Activated CD8-positive, alpha-beta memory T cell treated with anti-CD3 and anti-CD28 coated beads, Interleukin-2, amount 10 ng/mL, durations not matched to agents 7 days and 5 days (primary cell): ENCODE results near the gene ABR. TPM values are rescaled to one million over a fixed set of nuclear protein-coding genes. Genes with fewer than 3 reads are reported as not detected.
"Not testable (repeated sequence)": the region's sequence is repeated elsewhere in the genome, so short reads cannot be mapped to it uniquely, and the experiment has no call there.

ENCODE experiments used
- ATAC-seq: fragments of 150-1000 bp; cut with Tn5 transposase; one replicate; pipeline ENCODE4 v1.10.0; 2021; ENCODE audit warnings: moderate library complexity
- CTCF ChIA-PET: fragments of 350-600 bp; sonication (Branson Sonifier 250); formaldehyde crosslinking; loops from one replicate; lab custom pipeline; 2021; ENCODE audit warnings: antibody characterized with exemption; lab: Charles Lee
- DNase-seq: peaks from one replicate; pipeline ENCODE4 v3.0.0-alpha.2; 2020
- H3K27ac Mint-ChIP-seq: one replicate; pipeline ENCODE4 v1.8.0; 2021; ENCODE audit warnings: mild to moderate bottlenecking, mixed read lengths
- H3K27me3 Mint-ChIP-seq: one replicate; pipeline ENCODE4 v1.8.0; 2021; ENCODE audit warnings: mixed read lengths
- H3K36me3 Mint-ChIP-seq: one replicate; pipeline ENCODE4 v1.8.0; 2021; ENCODE audit warnings: mild to moderate bottlenecking, mixed read lengths
- H3K4me1 Mint-ChIP-seq: one replicate; pipeline ENCODE4 v1.8.0; 2021; ENCODE audit warnings: mixed read lengths
- H3K4me3 Mint-ChIP-seq: one replicate; pipeline ENCODE4 v1.8.0; 2021; ENCODE audit warnings: mild to moderate bottlenecking, moderate library complexity, mixed read lengths
- H3K9me3 Mint-ChIP-seq: one replicate; pipeline ENCODE4 v1.8.0; 2022; ENCODE audit warnings: low read depth, mixed read lengths
- total RNA-seq, 2 experiments: library from RNA; stranded (reverse); gene quantifications; one replicate each; pipeline ENCODE4 v1.2.3, GENCODE V29; 2021

Gene ABR
- total RNA-seq, 2 experiments from 2014 or later, result 83.2 to 145 TPM

DNA sequence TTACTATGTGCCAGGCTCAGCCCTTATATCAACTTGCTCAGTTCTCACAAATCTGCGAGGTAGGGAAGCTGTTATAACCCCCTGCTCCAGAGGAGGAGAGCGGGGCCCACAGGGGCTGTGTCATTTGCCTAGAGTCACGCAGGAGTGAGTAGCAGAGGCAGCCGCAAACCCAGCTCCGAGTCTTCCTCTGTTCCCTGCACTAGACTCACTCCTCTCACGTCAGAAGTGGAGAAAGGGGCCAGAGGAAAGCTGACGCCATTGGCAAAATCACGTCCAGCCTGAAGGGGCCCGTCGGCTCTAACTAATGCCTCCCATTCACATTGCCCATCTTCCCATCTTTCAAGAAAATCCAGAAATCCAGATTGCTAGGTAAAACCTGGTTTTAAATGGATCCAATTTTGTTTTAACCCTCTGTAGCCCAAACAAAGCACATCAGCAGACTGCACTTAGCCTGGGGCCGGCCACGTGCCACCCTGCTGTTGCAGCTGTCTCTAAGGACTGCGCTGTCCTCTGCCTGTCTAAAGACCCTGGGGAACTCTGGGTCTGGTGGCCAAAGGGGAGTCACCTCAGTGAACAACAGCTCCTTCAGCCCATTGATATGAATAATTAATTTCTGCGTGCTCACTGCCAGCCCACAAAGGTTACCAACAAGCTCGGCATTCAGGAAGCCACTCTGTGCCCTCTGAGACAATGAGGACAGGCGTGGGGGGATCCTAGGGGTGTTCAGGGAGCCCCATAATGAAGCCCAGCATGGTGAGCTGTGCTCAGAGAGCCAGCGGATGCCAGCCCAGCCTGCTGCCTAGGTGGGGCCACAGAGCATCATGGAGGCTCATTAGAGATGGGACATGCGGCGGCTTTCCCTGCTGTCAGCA lies 36.7 kb upstream of the ABR start:
- H3K9me3 Mint-ChIP-seq, result no peaks in the 10 kb centered on the region
- CTCF ChIA-PET, result interaction anchor here (0.6 to 1.5 kb wide), 4 partner anchors 13 to 218 kb away, joined by 3 to 4 read pairs (median 3); no protein-coding TSS in a partner anchor
- no peak overlapping the region for H3K4me3 Mint-ChIP-seq
- H3K36me3 Mint-ChIP-seq, result no peaks in the 10 kb centered on the region
- H3K27ac Mint-ChIP-seq, result no peak overlapping the region
- no peak for DNase-seq
- H3K27me3 Mint-ChIP-seq, result peaks cover 5% of the 10 kb centered on the region
- ATAC-seq, result no peak
- H3K4me1 Mint-ChIP-seq, result no peaks in the 10 kb centered on the region

DNA sequence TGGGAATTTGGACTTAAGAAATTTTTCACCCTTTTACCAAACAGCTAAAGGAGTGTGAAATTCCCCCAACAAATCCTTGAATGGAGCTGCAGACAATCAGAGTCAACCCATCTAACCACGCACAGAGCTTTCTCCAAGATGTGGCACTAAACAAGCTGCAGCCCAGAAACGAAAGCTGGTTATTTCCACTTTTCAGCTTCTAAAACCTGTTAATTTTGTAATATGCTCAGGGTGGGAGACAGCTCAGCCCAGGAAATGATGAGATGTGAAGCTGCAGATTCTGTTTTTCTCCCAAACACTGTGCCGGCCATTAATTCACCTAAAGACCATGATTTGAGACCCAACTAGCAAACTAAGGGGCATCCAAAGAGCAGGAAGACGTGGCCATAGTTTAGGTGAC lies 33.2 kb upstream of the ABR start:
- Mint-ChIP-seq H3K4me1 (no peaks in the 10 kb centered on the region), H3K27ac (no peak overlapping the region), H3K9me3 (no peaks in the 10 kb centered on the region), H3K27me3 (peaks cover 18% of the 10 kb centered on the region), H3K4me3 (no peak overlapping the region), H3K36me3 (no peaks in the 10 kb centered on the region)
- no peak for DNase-seq
- ATAC-seq, result no peak
- CTCF ChIA-PET, result no interaction called here

- no peaks in the 10 kb centered on the region for H3K36me3 Mint-ChIP-seq
- H3K9me3 Mint-ChIP-seq, result no peaks in the 10 kb centered on the region
- peaks cover 4% of the 10 kb centered on the region for H3K4me1 Mint-ChIP-seq
- CTCF ChIA-PET, result interaction anchor here (1.2 kb wide), 1 partner anchor 14 kb away, joined by 3 read pairs; no protein-coding TSS in a partner anchor
- H3K4me3 Mint-ChIP-seq, result no peak overlapping the region
- no peak for DNase-seq
- no peak for ATAC-seq
- H3K27me3 Mint-ChIP-seq, result peaks cover 18% of the 10 kb centered on the region
- no peak overlapping the region for H3K27ac Mint-ChIP-seq
These were observed 31.5 kb upstream of the ABR start for GRCh38 chr17:1211287-1211686.

- H3K27ac Mint-ChIP-seq, result no peak overlapping the region
- ATAC-seq (no peak), DNase-seq (no peak)
These were observed 29.2 kb upstream of the ABR start for GRCh38 chr17:1208966-1209365.

DNA sequence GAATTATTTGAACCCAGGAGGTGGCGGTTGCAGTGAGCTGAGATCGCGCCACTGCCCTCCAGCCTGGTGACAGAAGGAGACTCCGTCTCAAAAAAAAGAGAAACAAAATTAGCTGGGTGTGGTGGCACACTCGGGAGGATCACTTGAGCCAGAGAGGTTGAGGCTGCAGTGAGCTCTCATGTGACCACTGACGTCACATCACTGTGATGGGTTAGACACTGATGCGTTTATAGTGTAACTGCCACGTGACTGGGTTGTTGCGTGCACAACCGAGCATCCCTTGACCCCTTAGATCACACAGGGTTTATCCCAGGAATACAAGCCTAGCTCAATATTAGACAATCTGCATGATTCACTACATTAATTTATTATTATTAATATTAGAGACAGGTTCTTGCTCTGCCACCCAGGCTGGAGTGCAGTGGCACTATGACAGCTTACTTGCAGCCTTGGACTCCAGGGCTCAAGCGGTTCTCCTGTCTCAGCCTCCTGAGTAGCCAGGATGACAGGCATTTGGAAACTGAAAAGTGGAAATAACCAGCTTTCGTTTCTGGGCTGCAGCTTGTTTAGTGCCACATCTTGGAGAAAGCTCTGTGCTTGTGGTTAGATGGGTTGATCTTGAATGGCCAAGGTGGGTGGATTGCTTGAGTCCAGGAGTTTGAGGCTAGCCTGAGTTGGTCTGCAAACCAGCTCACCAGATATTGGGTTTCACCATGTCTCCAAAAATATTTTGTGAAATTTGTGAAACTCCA lies 26.4 kb upstream of the ABR start:
- Mint-ChIP-seq H3K27me3 (peaks cover 10% of the 10 kb centered on the region), H3K27ac (no peak overlapping the region), H3K9me3 (no peaks in the 10 kb centered on the region), H3K4me3 (no peak overlapping the region), H3K36me3 (peaks cover 2% of the 10 kb centered on the region), H3K4me1 (peaks cover 27% of the 10 kb centered on the region)
- CTCF ChIA-PET, result interaction anchor here (0.6 to 1.4 kb wide), 4 partner anchors 17 to 51 kb away, joined by 3 to 4 read pairs (median 4); no protein-coding TSS in a partner anchor
- ATAC-seq (no peak), DNase-seq (no peak)

More at GRCh38 chr17:1208966-1209365, 29.2 kb upstream of the ABR start:
- CTCF ChIA-PET, result interaction anchor here (1.2 kb wide), 1 partner anchor 21 kb away, joined by 6 read pairs; no protein-coding TSS in a partner anchor
- H3K4me1 Mint-ChIP-seq, result peaks cover 9% of the 10 kb centered on the region
- H3K9me3 Mint-ChIP-seq, result no peaks in the 10 kb centered on the region
- H3K4me3 Mint-ChIP-seq, result no peak overlapping the region
- H3K36me3 Mint-ChIP-seq, result no peaks in the 10 kb centered on the region
- H3K27me3 Mint-ChIP-seq, result peaks cover 18% of the 10 kb centered on the region

- Mint-ChIP-seq H3K27me3 (peaks cover 4% of the 10 kb centered on the region), H3K27ac (no peak overlapping the region), H3K4me3 (peak overlapping the region; percentile 33), H3K36me3 (peaks cover 2% of the 10 kb centered on the region), H3K4me1 (peaks cover 47% of the 10 kb centered on the region), H3K9me3 (no peaks in the 10 kb centered on the region)
- CTCF ChIA-PET, result no interaction called here
- ATAC-seq (no peak), DNase-seq (no peak)
These were observed 24.1 kb upstream of the ABR start for GRCh38 chr17:1203967-1204291.

DNA sequence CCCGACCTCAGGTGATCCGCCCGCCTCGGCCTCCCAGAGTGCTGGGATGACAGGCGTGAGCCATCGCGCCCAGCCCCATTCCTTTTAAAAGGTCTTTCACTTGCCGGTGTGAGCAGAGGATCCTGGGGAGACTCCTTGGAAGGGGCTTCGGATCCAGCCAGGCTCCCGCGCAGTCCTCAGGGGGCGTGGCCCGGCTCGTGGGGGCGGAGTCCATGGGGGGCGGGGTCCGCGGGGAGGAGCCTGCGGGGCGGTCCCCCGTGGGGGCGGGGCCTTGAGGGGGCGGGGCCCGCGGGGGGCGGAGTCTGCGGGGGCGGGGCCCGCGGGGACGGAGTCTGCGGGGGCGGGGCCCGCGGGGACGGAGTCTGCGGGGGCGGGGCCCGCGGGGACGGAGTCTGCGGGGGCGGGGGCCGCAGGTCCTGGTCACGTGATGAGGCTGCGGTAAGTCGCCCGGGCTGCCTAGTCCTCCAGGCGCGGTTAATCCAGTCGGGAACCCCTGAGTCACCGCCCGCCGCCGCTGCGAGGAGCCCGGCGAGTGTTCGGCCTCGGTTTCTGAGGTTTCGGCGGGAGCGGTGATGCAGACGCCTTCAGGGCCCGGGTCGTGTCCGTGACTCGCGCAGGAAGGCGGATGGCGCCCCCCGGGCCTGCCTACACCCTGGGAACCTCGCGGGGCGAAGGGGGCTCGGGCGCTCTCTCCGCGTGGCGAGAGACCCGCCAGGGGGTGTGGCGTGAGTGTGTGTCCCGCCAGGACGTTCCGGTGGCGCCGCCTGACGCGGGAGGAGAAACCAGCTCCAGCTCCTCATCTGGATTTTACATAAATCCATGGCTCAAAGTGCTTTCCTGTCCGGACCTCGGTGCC lies 23.6 kb upstream of the ABR start:
- CTCF ChIA-PET, result interaction anchor here (7.3 kb wide), 1 partner anchor 18 kb away, joined by 110 read pairs; no protein-coding TSS in a partner anchor
- peak; percentile 11 for ATAC-seq
- no peak overlapping the region for H3K4me3 Mint-ChIP-seq

DNA sequence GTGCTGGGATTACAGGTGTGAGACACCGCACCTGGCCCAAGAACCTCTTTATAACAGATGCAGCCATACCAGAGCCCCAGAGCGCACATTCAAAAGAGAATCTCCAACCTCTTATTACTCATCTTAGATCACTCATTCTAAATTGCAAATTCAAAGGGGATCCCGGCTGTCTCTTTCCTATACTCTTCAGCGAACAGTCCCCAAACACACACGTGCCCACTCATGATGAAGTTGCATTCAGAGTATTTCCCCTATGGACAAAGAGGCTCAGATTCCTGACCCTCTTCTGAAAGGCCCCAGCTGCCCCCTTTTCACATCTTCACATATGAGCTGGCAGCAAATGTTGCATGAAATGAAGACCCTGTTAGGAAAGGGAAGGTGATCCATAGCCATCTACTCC lies 22.5 kb upstream of the ABR start:
- no peaks in the 10 kb centered on the region for H3K9me3 Mint-ChIP-seq
- peaks cover 2% of the 10 kb centered on the region for H3K36me3 Mint-ChIP-seq
- H3K27ac Mint-ChIP-seq, result peak overlapping the region; percentile 94
- peaks cover 63% of the 10 kb centered on the region for H3K4me1 Mint-ChIP-seq
- DNase-seq (no peak), ATAC-seq (no peak)
- peak overlapping the region; percentile 26 for H3K4me3 Mint-ChIP-seq
- H3K27me3 Mint-ChIP-seq, result no peaks in the 10 kb centered on the region
- CTCF ChIA-PET, result interaction anchor here (0.6 to 7.3 kb wide), 5 partner anchors 17 to 163 kb away, joined by 3 to 110 read pairs (median 7); no protein-coding TSS in a partner anchor

More for the DNA sequence above, 23.6 kb upstream of the ABR start:
- peaks cover 4% of the 10 kb centered on the region for H3K27me3 Mint-ChIP-seq
- no peak overlapping the region for H3K27ac Mint-ChIP-seq
- no peaks in the 10 kb centered on the region for H3K9me3 Mint-ChIP-seq
- H3K4me1 Mint-ChIP-seq, result peaks cover 52% of the 10 kb centered on the region
- peaks cover 2% of the 10 kb centered on the region for H3K36me3 Mint-ChIP-seq
- peak; percentile 68 for DNase-seq

- peak; percentile 68 for ATAC-seq
- Mint-ChIP-seq H3K36me3 (peaks cover 4% of the 10 kb centered on the region), H3K27ac (peak overlapping the region; percentile 94), H3K27me3 (no peaks in the 10 kb centered on the region), H3K4me3 (peak overlapping the region; percentile 70), H3K9me3 (no peaks in the 10 kb centered on the region), H3K4me1 (peaks cover 66% of the 10 kb centered on the region)
- CTCF ChIA-PET, result interaction anchor here (0.6 to 7.3 kb wide), 11 partner anchors 9 to 315 kb away, joined by 3 to 110 read pairs (median 4); partner anchors contain the start of gene INPP5K
- peak; percentile 92 for DNase-seq
These were observed 21.4 kb upstream of the ABR start for GRCh38 chr17:1201132-1201702.

- H3K27ac Mint-ChIP-seq, result peak overlapping the region; percentile 91
These were observed 19.5 kb upstream of the ABR start for GRCh38 chr17:1199271-1199743.

DNA sequence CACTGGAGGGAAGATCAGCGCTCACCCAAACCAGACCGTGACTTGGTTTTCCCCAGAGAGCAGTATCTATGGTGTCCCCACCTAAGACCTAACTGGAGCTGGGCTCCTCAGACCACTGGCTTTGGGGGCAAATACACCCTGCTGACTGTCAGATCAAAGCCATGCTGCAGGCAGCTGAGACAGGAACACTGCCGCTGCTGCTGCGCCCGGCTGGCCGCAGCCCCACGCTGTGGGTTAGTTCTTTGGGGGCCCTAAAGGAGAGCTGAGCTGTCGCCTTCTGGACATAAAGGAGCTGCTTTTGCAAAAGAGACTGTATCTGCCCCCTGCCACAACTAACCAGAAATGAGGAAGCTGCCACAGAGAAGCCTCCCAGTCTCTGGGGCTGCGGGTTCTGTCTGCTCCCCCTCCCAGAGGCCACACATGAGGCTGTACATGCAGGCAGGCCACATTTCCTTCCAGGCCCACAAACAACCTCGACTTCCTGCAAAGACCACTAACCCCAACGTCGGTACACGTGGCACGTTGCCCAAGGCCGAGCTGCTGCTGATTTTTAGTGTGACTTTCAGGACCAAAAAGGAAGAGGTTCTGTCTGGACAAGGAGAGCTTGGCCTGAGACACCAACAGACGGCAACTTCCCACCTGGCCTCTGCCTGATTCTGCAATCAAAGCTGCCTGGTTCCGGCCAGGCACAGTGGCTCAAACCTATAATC lies 18.2 kb upstream of the ABR start:
- ATAC-seq (peak; percentile 67), DNase-seq (peak; percentile 96)
- peak overlapping the region; percentile 91 for H3K27ac Mint-ChIP-seq
- H3K4me3 Mint-ChIP-seq, result peak overlapping the region; percentile 52
- peaks cover 4% of the 10 kb centered on the region for H3K36me3 Mint-ChIP-seq
- H3K9me3 Mint-ChIP-seq, result no peaks in the 10 kb centered on the region
- H3K27me3 Mint-ChIP-seq, result peaks cover 3% of the 10 kb centered on the region
- CTCF ChIA-PET, result interaction anchor here (0.8 to 7.3 kb wide), 13 partner anchors 13 to 217 kb away, joined by 3 to 110 read pairs (median 4); no protein-coding TSS in a partner anchor
- H3K4me1 Mint-ChIP-seq, result peaks cover 65% of the 10 kb centered on the region

More at GRCh38 chr17:1199271-1199743, 19.5 kb upstream of the ABR start:
- peaks cover 62% of the 10 kb centered on the region for H3K4me1 Mint-ChIP-seq
- ATAC-seq, H3K36me3 Mint-ChIP-seq, H3K4me3 Mint-ChIP-seq, H3K9me3 Mint-ChIP-seq, H3K27me3 Mint-ChIP-seq: not testable (repeated sequence)
- peak; percentile 61 for DNase-seq
- CTCF ChIA-PET, result interaction anchor here (3.0 to 7.3 kb wide), 3 partner anchors 14 to 141 kb away, joined by 15 to 110 read pairs (median 70); no protein-coding TSS in a partner anchor
